ENCODE data around the gene CEND1.

Gene CEND1

GRCh38 chr11:811446-812245 is 21.8 kb upstream of the CEND1 start:
- peak; percentile 69 for DNase-seq

- peak; percentile 33 for DNase-seq
These were observed 20.2 kb upstream of the CEND1 start for GRCh38 chr11:810040-810567.

- peak; percentile 99 for DNase-seq
These were observed 19.6 kb upstream of the CEND1 start, which contains the start of gene RPLP2 for GRCh38 chr11:809287-810039. Gene RPLP2 (plus strand): TSS chr11:809967. CDS start chr11:810235, 268 bp downstream.

- peak; percentile 56 for DNase-seq
These were observed 18.8 kb upstream of the CEND1 start for GRCh38 chr11:808427-809286.

- DNase-seq, result no peak
These were observed 14.7 kb upstream of the CEND1 start for GRCh38 chr11:804599-804964.

GRCh38 chr11:803770-804598 is 14.1 kb upstream of the CEND1 start:
- no peak for DNase-seq

- no peak for DNase-seq
These were observed 13.5 kb upstream of the CEND1 start for GRCh38 chr11:803467-803742.

- no peak for DNase-seq
These were observed 13.0 kb upstream of the CEND1 start for GRCh38 chr11:802693-803466.

GRCh38 chr11:802018-802617 is 12.2 kb upstream of the CEND1 start:
- no peak for DNase-seq

- DNase-seq, result no peak
These were observed 11.3 kb upstream of the CEND1 start for GRCh38 chr11:801097-801780.

GRCh38 chr11:800473-800872 is 10.6 kb upstream of the CEND1 start:
- no peak for DNase-seq

GRCh38 chr11:799641-800316 is 9.9 kb upstream of the CEND1 start:
- DNase-seq, result no peak

GRCh38 chr11:798093-798713 is 8.3 kb upstream of the CEND1 start, which contains the start of gene SLC25A22:
Gene SLC25A22 (minus strand): TSS chr11:798281. CDS start chr11:795006, 3,275 bp downstream.
- peak; percentile 92 for DNase-seq

GRCh38 chr11:797296-798092 is 7.6 kb upstream of the CEND1 start:
- peak; percentile 90 for DNase-seq

- DNase-seq, result no peak
These were observed 6.8 kb upstream of the CEND1 start for GRCh38 chr11:796565-797295.

- DNase-seq, result peak; percentile 94
These were observed 6.0 kb upstream of the CEND1 start for GRCh38 chr11:795634-796564.

Measured in hematopoietic multipotent progenitor cell treated with erythropoietin and hydrocortisone succinate and interleukin-3 and kit ligand, for 4 days (in vitro differentiated cells).